SK-N-SH treated with all-trans-retinoic acid at 6 μM for 48 hours (cell line): ENCODE measurements around the gene GJC2.

ENCODE experiments used
- GLIS3 ChIP-seq: fragments of 250-450 bp; sonication (Bioruptor Pico); IDR thresholded peaks from 2 replicates; pipeline ENCODE4 v1.5.0; 2020; ENCODE audit warnings: mild to moderate bottlenecking, moderate library complexity
- OSR1 ChIP-seq: fragments of 250-450 bp; sonication (Bioruptor Pico); IDR thresholded peaks from 2 replicates; pipeline ENCODE4 v1.8.0; 2022; ENCODE audit warnings: moderate library complexity, mild to moderate bottlenecking, inconsistent platforms
- TOX ChIP-seq: fragments of 250-450 bp; sonication (Bioruptor Pico); IDR thresholded peaks from 2 replicates; pipeline ENCODE4 v1.8.0; 2021; ENCODE audit warnings: mild to moderate bottlenecking, moderate library complexity, borderline replicate concordance
- ZC3H10 ChIP-seq: fragments of 250-450 bp; sonication (Bioruptor Pico); IDR thresholded peaks from 2 replicates; pipeline ENCODE4 v1.5.1; 2021; ENCODE audit warnings: mild to moderate bottlenecking, moderate library complexity
- ZFP3 ChIP-seq: fragments of 250-450 bp; sonication (Bioruptor Pico); IDR thresholded peaks from 2 replicates; pipeline ENCODE4 v1.5.0; 2020; ENCODE audit warnings: mild to moderate bottlenecking, moderate library complexity
- ZNF70 ChIP-seq: fragments of 450-650 bp; formaldehyde crosslinking; IDR thresholded peaks from 2 replicates; pipeline ENCODE4 v1.5.0; 2020; ENCODE audit warnings: mild to moderate bottlenecking, moderate library complexity
- TF ChIP-seq, protein P1 (sequence below): fragments of 250-450 bp; sonication (Bioruptor Pico); IDR thresholded peaks from 2 replicates; pipeline ENCODE4 v1.8.0; 2020; ENCODE audit warnings: mild to moderate bottlenecking, moderate library complexity, borderline replicate concordance

DNA sequence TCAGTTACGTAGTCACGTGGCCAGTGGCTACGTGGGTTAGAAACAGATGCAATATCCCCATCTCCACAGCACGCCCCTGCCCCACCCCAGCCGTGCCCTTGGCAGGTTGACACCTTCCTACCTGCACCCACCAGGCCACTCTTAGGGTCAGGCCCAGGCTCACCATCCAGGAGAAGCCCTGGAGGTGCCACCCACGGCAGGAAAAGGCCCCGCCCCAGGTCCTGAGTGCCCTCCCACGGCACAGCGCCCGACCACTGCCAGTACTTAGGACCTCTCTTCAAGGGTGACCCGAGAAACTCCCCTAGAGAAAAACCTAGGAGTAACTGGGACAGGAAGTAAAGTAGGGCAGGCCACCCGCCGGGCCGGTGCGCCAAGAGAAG lies 48.1 kb upstream of the GJC2 start:
- TF ChIP-seq ZFP3 (CRISPR knock-in tag) (no peak), OSR1 (CRISPR knock-in tag) (no peak), TOX (CRISPR knock-in tag) (no peak), GLIS3 (CRISPR knock-in tag) (no peak), ZC3H10 (CRISPR knock-in tag) (no peak), ZNF70 (CRISPR knock-in tag) (no peak)
- TF ChIP-seq, protein P1, sequence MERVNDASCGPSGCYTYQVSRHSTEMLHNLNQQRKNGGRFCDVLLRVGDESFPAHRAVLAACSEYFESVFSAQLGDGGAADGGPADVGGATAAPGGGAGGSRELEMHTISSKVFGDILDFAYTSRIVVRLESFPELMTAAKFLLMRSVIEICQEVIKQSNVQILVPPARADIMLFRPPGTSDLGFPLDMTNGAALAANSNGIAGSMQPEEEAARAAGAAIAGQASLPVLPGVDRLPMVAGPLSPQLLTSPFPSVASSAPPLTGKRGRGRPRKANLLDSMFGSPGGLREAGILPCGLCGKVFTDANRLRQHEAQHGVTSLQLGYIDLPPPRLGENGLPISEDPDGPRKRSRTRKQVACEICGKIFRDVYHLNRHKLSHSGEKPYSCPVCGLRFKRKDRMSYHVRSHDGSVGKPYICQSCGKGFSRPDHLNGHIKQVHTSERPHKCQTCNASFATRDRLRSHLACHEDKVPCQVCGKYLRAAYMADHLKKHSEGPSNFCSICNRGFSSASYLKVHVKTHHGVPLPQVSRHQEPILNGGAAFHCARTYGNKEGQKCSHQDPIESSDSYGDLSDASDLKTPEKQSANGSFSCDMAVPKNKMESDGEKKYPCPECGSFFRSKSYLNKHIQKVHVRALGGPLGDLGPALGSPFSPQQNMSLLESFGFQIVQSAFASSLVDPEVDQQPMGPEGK: no peak
